ENCODE results near the gene C6orf89.

Gene C6orf89

GRCh38 chr6:36852481-36853147, 33.1 kb upstream of the C6orf89 start:
- DNase-seq, result no peak

- peak; percentile 42 for DNase-seq
Measured at GRCh38 chr6:36853325-36853724, 32.4 kb upstream of the C6orf89 start.

- DNase-seq, result no peak
Measured at GRCh38 chr6:36855750-36856149, 30.0 kb upstream of the C6orf89 start.

GRCh38 chr6:36856277-36856676, 29.5 kb upstream of the C6orf89 start:
- no peak for DNase-seq

GRCh38 chr6:36857325-36857724, 28.4 kb upstream of the C6orf89 start:
- no peak for DNase-seq

- no peak for DNase-seq
Measured at GRCh38 chr6:36858407-36858981, 27.3 kb upstream of the C6orf89 start.

- no peak for DNase-seq
Measured at GRCh38 chr6:36860126-36860525, 25.6 kb upstream of the C6orf89 start.

GRCh38 chr6:36862164-36862847, 23.4 kb upstream of the C6orf89 start:
- DNase-seq, result no peak

- no peak for DNase-seq
Measured at GRCh38 chr6:36862848-36863382, 22.8 kb upstream of the C6orf89 start.

- no peak for DNase-seq
Measured at GRCh38 chr6:36863670-36864540, 21.8 kb upstream of the C6orf89 start.

- DNase-seq, result no peak
Measured at GRCh38 chr6:36865835-36866234, 19.9 kb upstream of the C6orf89 start.

- no peak for DNase-seq
Measured at GRCh38 chr6:36867471-36868224, 18.1 kb upstream of the C6orf89 start.

- no peak for DNase-seq
Measured at GRCh38 chr6:36871686-36872085, 14.1 kb upstream of the C6orf89 start.

- DNase-seq, result no peak
Measured at GRCh38 chr6:36873115-36873514, 12.6 kb upstream of the C6orf89 start.

- DNase-seq, result peak; percentile 33
Measured at GRCh38 chr6:36873612-36874442, 11.9 kb upstream of the C6orf89 start.

GRCh38 chr6:36874443-36875249, 11.1 kb upstream of the C6orf89 start, which contains the start of gene PPIL1:
TSS of gene PPIL1 (minus strand) at chr6:36874803. CDS start at chr6:36874772, 31 bp downstream.
- peak; percentile 88 for DNase-seq

- no peak for DNase-seq
Measured at GRCh38 chr6:36875250-36875633, 10.5 kb upstream of the C6orf89 start.

GRCh38 chr6:36884610-36885009, 1.1 kb upstream of the C6orf89 start:
- no peak for DNase-seq

GRCh38 chr6:36886950-36887618, 1.3 kb downstream of the C6orf89 start:
- DNase-seq, result no peak
